Raji (cell line): ENCODE data around the gene TRMT1.

Source experiments
- POLR2A ChIP-seq: IDR thresholded peaks from 2 replicates; pipeline ENCODE4 v1.6.1; 2011; ENCODE audit warnings: low read depth, low read length, control low read depth; ENCODE audit not compliant: insufficient read depth

TRMT1 gene

DNA sequence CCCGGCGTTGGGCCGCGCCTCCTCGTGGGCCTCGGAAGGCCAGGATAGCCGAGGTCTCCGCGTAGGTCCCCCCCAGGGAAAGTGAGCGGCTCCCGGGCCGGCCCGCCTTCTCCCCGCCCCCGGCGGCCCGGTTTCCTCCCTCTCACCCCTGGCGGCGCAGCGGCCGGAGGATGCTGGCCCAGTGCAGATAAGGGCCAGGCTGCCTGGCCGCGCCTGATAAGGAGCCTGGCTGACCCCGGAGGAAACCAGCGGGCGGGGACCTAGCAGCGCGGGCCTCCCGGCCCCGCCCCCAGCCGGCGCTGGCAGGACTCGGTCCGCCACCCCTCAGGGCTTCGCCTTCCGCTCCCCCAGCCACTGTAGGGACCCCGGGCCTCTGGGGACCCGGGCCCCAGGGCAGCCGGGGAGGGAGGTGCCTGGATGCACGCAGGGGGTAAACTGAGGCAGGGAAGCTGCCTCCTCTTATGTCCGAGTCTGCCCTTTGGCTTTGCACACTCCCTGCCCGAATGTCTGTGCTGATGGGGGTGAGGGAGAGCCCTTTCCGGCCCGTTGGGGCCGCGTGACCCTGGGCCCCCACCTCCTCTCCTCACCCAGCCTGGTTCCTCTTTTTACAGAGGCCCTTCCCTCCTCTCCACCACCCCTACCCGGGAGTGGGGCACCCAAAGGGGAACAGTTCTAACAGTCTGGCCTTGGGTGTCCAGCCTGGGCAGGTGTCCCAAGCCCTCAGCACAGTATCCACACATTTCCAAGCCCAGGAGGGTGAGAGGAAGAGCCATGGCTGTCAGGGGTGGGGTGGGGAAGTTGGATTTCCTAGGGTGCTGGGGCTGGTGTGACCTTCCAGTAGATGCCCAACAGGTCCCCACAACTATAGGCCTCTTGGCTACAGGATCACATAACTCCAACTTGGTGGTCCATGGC lies 13.6 kb downstream of the TRMT1 start, which contains the start of gene LYL1:
LYL1 (minus strand) TSS at position 193 of the 915 bp plus-strand sequence. CDS start 1,687 bp downstream, outside the sequence.
- peak; percentile 87 for TF ChIP-seq POLR2A

DNA sequence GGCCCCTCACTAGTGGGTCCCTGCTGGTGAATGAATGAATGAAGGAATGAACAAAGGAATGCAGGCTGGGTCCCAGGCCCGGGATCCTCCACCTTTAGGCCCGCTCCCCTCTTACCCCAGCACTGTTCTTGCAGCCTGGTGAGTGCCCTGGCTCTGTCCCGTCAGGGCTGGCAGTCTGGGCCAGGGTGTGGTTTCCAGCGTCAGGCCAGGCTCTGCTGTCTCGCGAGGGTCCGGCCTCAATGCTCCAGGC lies 14.2 kb downstream of the TRMT1 start:
- TF ChIP-seq POLR2A = no peak

DNA sequence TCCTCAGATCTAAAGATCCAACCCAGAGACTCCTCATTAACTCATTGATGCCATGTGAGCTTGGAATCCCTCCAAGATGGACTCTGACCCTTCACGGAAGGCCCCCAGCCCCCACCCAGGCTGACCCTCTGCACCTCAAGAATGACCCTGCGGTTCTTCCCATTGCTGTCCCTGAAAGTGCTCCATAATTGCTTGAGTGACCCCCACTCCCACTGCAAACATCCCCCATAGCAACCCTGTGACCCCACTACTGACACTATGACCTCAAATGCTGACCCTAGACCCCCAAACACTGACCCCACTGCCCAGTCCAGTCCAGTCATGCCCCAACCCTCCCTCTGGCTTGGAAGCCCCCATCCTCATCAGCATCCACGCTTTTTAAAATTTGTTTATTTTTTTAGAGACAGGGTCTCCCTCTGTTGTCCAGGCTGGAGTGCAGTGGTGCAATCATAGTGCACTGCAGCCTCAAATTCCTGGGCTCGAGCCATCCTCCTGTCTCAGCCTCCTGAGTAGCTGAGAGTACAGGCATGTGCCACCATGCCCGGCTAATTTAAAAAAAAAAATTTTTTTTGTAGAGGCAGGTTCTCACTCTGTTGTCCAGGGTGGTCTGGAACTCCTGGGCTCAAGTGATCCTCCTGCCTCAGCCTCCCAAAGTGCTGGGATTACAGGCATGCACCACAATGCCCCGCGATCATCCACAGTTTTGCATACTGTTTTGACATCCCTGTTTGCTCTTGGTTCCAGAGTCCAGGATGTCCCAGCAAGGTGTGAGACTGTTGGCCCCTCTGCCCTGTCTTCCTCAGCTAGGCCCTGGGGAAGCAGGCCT lies 14.7 kb downstream of the TRMT1 start:
- peak; percentile 11; the same call in 1 of the 2 replicates for TF ChIP-seq POLR2A

DNA sequence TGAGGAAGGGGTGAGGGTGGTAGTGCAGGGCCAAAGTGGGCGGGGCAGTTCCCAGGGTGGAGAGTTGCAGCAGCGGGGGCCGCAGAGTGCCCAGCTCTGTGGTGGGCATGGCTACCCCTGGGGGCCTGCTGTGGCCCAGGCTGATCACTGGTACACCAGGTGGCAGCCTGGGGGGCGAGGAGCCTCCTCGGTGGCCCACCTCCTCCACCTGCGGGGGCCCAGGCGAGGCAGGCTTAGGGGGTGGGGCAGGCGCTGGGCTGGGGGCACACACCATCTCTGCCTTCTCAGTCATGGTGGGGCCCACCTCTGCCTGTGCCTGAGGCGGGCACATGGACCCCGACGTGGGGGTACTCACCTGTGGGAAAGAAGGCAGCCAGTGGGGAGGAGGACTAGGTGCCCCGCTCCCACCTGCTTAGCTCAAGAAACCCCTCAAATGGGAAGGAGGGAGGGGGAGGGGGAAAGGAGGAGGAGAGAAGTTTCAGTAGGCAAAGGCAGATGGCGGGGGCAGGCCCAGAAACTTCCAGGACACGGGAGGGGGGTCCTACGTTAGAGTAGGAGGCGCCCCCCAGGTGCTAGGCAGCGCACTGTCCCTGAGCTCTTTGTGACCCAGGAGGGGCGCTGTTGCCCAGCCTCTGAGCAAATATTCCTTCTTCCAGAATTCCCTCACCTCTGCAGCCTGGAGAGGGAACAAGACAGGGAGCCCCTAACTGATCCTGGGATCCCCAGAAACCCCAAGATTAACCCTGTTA lies 15.5 kb downstream of the TRMT1 start:
- no peak for TF ChIP-seq POLR2A

DNA sequence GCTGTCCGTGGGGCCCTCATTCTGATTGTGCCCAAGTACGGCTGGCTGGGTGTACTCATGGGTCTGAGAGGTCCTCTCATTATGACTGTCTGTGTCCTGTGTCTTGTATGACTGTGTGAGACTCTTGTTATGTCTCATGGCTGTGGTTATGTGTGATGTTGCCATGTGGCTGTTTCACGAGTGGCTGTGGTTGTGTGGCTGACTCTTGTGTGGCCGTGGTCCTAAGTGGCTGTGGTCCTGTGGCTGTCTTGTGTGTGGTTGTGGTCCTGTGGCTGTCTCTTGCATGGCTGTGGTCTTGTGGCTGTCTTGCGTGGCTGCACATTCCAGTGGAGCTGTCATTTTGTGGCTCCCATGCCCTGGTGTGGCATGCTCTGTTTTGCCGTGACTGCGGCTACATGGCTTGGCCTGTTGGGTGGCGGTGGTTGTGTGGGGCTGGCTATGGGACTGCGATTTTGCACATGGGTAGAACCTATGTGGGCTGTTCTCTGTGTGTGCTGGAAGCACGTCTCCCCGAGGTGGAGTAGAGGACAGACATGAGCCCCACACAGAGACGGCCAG lies 16.4 kb downstream of the TRMT1 start:
- TF ChIP-seq POLR2A = no peak

DNA sequence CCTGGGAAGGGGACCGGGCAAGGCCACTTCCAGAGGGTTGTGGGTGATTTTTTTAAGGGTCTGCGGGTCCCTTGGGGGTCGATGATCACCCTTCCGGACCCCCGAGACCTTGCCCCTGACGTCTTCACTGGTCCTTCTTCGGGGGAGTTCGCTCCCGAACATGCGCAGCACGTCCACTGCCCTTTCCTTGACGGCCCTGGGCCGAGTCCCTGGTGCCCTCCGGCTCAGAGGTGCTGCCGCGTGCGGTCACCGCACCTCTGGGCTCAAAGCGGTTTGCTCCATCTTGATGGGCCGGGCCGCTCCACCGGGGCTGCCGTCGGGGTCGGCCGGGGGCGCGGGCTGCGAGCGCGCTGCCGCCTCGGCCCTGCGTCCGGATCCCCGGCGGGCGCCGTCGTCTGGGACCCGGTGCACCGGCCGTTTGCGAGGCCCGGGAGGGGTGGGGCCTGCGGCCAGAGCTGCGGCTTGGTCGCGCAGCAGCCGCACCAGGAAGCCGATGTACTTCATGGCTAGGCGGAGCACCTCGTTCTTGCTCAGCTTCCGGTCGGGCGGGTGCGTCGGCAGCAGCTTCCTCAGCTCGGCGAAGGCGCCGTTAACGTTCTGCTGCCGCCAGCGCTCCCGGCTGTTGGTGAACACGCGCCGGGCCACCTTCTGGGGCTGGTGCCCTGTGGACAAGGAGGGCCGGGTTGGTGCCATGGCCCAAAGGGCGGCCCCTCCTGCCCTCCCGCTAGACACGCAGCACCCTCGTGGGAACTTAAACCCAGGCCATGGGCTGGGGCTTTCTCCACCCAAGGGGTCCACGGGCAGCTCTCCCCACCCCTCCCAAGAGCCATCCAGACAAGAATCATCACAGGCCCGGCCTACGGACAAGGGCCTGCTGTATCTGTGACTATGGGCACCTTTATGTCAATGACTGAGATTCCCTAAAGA lies 17.2 kb downstream of the TRMT1 start:
- no peak for TF ChIP-seq POLR2A

DNA sequence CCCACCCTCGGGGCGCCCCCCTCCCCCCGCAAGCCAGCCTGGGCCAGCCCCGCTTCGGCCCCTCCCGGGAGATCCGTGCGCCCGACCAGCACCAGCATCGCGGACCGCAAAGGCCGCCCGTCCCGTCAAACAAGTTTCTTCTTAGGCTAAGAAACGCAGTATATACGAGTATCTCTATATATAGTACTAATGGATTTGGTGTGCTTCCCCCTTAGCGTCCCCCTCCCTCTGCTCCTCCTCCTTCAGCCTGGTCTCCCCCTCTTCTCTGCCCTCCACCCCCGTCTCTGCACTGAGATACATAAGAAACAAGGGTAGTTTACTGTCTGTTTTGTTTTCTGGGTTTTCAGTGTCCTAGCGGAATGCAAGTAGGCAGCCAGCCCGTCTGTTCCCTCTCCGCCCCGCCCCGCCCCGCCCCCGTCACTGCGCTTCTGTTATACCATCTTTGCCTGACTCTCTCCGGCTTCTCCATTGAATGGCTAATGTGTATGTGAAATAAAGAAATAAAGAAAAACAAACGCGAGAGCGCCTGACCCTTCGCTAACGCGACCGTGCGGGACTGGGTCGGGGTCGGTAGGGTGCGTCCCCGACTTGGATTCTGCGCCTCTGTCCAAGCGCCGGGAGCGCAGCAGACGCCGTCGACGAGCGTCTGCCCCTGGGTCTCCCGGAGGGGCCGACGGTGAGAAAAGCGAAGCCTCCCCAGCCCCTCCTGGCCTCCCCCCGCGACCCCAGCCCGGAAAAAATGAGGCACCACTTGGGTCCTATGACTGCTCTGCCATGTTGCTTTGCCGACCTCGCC lies 18.1 kb downstream of the TRMT1 start:
- TF ChIP-seq POLR2A = no peak

DNA sequence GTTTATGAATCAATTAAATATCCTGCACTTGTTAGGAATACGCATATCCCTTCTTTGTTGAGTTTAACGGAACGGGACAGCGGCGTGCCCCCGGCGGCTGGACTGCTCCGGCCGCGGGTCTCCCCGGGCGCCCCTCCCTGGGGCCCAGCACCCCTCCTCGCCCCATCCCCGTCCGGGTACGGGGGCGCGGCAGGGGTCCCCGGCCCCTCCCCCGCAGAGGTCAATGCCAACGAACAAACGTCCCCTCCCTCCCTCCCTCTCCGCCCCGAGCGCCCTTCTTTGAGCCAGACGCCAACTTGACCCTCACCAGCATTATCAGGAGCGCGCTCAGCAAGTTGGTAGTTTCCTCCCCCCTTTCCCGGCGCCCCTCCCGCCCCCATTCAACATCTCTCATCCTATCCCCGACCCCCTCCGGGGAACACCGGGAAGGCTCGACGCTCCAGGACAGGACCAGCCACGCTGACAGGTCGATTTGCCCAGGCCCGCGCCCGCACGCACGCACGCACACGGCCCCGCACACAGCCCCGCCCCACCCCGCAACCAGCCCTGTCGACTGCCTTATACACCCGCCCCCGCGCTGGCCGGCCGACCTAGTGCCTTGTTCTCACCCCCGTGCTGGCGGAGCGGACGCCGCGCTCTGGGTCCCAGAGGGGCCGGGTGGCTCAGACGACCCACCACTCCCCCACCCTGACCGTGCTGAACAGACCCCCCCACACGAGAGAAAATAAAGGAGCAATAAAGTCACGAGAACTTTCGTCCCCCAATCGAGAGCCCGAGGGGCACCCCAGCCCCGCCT lies 18.9 kb downstream of the TRMT1 start:
- 0 out of 2 replicates have a peak, but pooled peaks have one; percentile 18 for TF ChIP-seq POLR2A

DNA sequence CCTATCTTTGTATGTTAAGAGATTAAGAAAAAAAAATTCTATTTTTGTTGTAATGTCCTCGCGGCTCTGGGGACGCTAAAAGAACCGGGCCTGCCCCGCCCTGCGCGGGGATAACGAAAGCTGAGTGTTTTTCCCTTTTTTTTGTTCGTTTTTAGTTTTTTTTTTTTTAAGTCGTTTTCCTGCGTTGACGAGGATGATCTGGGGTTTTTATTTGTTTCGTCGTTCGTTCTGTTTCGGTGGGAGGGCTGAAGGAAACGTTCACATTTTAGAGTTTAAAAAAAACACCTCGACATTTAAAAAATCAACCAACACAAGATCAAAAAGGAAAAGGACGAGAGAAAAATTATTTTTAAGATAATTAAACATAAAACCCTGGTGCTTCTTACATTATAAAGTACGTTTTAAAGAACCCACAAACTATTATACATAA lies 19.5 kb downstream of the TRMT1 start:
- no peak for TF ChIP-seq POLR2A

DNA sequence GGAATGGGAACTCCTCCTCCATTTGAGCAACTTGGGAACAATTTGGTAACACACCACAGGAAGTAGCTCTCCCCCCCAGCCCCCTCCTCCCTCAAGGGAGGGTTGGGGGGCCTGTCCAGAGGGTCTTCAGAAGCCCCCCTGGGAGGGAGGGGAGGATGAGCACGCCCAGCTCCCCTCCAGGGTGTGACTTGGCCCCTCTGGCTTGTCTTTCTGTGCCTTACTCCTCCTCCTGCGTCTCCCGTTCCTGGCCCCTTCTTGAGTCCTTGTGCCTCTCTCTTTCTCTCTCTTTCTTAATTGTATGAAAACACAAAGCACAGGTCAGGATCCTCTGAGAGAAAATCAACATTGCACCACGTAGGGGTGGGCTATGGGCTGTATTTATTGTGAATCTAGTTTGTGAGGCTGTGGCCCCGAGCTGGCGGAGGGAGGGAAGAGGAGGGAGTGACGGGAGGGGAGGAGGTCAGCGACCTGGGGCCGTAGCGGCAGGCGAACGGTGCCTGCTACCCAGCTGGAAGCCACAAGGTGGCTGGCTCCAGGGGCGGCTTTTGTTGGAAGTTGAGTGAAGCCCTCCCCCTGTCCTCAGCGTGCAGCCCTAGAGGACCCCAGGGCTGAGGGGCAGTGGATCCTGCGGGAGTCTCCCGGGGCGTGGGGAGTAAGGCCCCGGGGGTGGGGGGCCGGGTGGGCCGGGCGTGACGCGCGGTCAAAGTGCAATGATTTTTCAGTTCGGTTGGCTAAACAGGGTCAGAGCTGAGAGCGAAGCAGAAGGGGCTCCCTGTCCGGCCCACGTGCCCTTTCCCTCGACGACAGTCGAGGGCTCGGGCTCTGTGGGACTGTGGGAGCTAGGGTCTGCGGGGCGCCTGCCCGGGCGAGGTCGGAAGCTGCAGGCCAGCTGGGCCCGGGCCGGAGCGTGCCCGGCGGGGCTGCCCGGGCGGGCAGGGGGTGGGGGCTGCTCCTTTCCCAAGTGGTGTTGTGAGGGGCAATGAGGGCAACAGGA lies 20.3 kb downstream of the TRMT1 start:
- TF ChIP-seq POLR2A = no peak

DNA sequence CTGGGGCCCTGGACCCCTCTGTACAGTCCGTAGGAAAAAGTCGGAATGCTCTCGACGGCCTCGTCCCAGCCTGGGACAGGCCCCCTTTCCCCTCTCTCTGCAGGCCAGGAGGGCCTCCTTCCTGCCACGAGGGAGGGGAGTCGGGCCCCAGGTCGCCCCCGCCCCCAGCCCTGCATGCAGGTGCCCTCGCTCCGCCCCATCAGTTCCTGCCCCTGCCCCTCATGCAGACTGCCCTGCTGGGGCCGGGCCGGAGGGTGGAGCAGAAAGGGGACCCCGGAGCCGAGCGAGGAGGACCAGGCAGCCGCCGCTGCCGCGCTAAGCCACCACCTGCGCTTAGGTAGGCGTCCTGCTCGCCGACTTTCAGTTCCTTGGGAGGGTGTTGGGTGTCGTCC lies 21.2 kb downstream of the TRMT1 start:
- no peak for TF ChIP-seq POLR2A
